SW480 (cell line): ENCODE results near the gene C1orf21.

Experiments
- DNase-seq: peaks from one replicate; pipeline ENCODE4 v3.0.0-alpha.2; 2016; ENCODE audit warnings: low spot score

The C1orf21 gene

GRCh38 chr1:184626076-184627006 is 239.5 kb downstream of the C1orf21 start:
- no peak for DNase-seq

DNA sequence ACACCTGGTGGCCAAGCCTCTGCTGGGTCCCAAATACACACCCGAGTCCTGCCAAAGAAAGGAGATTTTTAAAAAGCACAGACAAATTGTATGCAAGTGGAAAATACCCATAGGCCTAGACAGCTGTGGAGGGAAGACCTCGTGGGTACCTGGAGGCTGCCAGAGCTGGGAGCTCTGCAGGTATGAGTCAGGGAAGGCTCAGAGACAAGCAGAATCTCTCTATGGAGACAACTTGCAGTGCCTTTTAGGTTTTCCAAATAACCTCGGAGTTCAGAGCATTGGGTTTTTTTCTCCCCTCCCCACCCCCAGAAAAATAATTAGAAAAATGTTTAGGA is 240.1 kb downstream of the C1orf21 start:
- no peak for DNase-seq

DNA sequence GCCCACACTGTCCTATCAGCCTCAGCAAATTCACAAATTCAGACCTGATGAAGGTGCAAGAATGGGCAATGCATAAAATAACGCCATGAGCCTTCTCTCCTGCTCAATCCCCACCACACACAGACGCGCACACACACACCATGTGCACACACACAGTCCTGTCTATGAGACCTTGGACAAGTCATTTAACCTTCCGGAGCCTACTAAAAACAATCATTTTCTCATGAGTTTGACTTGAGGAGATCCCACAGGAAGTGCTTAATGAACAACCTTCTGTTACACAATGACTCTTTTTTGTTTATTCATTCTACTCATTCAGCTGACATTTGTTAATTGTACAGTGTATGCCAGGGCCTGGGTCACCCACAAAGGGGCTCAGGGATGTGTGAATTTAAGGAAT is 242.4 kb downstream of the C1orf21 start:
- no peak for DNase-seq

DNA sequence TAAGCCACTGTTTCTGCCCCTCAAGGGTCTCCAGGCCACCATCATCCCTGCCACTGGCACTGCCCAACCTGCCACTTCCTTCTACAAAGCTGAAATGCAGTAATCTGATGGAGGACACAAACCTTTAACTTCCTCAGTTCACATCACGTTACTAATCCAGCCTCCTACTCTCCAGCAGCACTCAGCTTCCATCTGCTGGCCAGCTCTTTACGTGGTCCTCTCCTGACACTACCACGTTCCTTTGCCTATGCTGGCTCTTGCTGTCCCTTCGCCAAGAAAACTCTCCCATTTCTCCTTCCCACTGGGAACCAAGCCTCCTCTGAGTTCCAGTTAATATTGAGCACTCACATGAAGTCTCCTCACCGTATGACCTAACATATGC is 243.8 kb downstream of the C1orf21 start:
- no peak for DNase-seq

- no peak for DNase-seq
These were observed 245.8 kb downstream of the C1orf21 start for GRCh38 chr1:184632415-184633175.

DNA sequence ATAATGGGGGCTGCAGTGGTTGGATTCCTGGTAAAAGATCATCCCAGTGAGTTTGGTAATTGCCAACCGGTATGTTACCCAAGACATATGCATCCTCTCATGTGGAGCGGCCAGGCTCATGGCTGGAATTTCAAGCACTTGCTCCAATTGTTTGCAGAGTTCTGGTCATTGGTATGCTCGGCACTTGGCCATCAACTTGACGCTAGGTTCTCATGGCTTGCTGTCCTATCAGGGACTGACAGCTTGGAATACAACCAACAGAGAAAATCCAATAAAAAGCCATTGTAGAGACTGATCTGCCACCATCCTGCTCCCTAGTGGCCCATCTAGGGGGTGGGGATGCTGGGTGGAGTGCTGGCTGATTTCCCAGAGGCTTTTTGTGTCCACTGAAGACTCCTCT is 247.0 kb downstream of the C1orf21 start:
- no peak for DNase-seq

DNA sequence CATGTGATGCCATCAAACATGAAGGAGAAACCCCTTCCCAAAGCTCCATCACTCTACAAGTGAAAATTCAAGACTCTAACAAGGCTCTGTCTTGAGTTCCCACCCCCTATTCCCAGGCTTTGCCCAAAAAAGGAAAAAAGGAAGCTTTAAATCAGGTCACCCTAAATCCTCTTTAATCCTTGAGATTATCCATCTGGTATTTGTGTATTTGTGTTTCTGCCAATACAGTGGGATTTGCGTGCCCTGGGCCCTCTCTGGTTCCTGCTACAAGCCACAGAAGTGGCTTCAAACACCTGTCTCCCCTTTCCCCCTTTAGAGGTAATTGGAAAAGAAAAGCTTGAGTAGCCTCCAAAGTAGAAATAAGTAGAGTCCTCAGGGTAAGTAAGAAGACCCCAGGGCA is 247.5 kb downstream of the C1orf21 start:
- no peak for DNase-seq

DNA sequence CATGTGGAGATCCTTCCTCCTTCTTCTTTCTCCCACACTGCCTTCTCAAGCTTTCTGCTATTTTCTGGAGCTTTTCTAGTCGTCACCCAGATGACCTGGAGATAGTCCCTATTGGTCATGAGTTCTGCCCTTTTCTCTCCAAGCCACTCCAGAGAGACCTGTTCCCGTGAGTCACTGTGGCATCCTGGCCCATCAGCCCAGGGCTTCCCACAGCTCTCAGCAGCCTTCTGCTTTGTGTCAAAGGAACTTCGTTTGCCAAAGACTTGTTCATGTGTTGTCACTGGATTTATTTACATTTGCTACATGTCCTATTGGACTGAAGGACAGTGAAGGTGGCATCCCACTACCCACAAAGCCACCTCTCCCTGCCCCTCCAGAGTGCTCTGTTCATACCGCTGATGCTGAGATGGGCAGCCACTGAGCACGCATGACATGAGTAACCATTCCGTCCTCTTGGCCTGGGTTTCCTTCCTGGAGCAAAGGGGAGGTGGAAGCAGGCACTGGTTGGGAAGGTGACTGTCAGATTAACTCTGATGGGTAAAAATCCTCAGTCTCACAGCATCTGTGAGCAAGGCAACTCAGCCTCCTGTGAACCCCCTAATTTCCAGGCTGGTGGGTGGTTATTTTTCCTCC is 248.6 kb downstream of the C1orf21 start:
- DNase-seq, result no peak

DNA sequence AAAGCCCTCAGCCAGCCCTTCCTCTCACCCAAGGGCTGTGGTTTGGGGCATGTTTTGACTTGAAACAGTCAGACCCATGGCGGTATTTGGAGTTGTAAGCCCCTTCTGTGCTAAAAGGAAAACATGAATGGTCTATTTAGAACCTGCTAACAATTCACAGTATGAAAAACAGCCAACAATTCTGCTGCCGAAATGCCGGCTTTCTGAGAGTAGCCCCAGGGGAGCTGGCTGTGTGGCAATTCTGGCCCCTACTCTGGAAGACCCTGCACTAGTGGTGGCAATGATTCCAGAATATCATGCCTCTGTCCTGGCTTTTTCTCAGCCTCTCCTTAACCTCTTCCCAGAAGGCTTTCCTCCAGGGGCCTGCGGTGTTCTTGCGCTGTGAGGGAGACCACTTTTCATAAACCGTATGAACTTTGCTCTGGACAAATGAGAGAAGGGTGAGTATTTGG is 249.2 kb downstream of the C1orf21 start:
- no peak for DNase-seq

- DNase-seq, result no peak
These were observed 250.9 kb downstream of the C1orf21 start for GRCh38 chr1:184637664-184638240.

DNA sequence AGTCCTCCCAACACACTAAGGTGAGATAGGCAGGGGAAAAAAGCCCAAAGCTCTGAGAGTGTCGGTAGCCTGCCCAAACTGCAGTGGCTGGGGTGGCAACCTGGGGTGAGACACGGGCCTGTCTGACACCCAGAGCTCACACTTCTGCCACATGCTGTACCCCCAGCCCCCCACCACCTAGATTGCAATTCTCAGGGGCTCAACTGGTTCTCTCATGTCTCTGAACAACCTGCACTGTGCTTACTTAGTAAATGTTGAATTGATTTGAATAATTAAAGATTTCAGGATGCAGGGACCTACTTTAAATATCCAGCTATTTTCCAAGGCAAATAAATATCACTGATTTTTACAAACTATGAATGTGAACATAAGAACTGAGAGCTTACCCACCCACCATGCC is 252.4 kb downstream of the C1orf21 start:
- DNase-seq, result no peak

- DNase-seq, result no peak
These were observed 253.7 kb downstream of the C1orf21 start for GRCh38 chr1:184640505-184640904.

DNA sequence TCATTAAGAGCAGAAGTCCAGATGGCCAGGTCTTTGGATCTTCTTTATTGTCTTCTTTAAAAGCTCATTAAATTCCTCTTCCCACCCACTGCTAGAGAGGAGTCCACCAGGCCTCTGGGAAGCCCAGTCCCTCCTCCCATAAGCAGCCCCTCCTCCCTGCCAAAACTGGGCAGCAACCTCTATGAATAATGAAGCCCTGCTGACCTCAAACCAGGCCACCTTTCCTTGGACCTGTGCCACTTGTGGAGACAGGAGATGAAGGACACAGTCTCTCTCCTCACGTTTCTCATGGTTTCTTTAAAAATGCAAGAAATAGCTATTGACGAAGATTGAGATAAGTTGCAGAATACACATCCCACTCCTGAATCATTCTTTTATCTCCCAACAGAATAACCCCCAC is 255.1 kb downstream of the C1orf21 start:
- no peak for DNase-seq

GRCh38 chr1:184643661-184644060 is 256.8 kb downstream of the C1orf21 start:
- DNase-seq, result no peak

DNA sequence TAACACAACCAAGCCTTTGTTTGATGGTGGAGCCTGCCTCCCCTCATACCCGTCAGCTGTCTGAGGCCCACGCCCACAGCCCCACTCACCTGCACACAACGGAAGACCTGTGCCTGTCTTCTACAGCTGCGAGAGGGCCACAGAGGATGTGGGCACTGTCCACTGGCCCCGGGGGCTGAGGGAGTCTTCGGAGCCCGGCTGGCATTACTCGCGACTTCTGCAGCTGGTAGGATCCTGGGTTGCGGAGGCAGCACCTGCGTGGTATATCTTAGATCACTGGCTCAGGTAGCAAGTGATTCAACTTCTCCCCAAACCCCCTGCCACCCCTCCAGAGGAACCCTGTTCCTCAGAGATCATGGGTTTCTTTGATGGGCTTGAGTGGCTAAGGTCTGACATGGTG is 257.9 kb downstream of the C1orf21 start:
- no peak for DNase-seq

- DNase-seq, result no peak
These were observed 259.4 kb downstream of the C1orf21 start for GRCh38 chr1:184646178-184646701.

DNA sequence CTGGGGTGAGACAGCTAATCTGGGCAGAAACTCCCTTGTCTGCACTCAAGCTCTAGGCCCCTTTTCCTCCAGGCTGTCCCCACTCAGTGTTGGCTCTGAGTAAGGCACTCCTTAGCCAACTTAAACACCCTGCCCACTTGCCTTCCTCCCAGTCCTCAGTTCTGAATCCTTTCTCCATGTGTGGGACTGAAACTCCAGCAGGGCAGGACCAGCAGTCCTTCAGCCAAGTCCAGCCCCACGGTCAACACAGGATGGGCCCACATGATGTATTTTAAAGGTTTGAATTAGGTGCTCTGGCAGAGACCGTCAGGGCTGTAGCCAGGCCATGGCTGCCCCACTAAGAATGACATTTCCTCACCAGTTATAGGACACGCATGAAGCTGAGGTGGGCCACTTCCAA is 260.0 kb downstream of the C1orf21 start:
- DNase-seq, result no peak

DNA sequence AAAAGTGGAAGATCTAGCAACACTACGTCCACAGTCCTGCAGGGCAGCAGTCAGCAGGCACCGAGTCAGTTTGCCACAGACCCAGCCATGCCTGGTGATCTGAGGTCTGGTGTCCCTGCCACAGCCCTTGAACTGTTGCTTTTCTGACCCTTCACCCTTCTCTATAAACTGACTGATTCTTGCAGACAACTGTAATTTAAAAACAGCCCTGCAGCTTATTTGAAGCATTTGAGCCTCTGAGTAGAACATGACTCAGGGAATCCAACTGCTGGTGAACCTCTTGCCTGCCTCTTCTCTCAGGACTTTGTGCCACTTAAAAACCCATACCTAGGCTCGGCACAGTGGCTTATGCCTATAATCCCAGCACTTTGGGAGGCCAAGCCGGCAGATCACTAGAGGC is 260.6 kb downstream of the C1orf21 start:
- DNase-seq, result no peak

DNA sequence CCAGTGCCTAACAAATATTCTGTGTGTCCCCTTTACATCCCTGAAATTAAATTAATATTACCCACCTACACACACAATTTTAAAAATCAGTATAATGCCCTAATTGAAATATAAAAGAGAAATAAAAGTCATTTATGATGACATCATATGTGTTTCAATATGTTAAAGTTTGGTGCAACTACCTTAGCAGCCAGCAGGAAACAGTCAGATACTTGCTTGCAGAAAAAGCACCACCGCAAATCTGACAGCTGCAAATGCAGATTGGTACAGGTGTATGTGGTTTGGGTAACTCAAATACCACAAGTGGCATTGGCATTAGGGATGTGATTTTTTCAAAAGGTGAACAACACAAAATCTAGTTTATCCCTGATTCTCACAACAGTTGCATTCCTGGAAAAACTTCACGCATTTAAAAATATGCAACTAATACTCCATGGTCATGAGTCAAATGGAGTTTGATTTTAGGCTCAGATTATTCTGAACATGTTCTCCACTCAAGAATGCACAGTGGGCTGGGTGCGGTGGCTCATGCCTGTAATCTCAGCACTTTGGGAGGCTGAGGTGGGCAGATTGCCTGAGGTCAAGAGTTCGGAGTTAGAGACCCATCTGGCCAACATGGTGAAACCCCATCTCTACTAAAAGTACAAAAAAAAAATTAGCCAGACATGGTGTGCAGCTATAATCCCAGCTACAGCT is 261.5 kb downstream of the C1orf21 start:
- no peak for DNase-seq

- DNase-seq, result no peak
These were observed 262.0 kb downstream of the C1orf21 start for GRCh38 chr1:184648856-184649201.

GRCh38 chr1:184649451-184649888 is 262.6 kb downstream of the C1orf21 start:
- DNase-seq, result no peak
